Astrocyte of the cerebellum (primary cell): ENCODE results near the gene PKDREJ.

Source experiments
- DNase-seq: peaks from one replicate; pipeline ENCODE4 v3.0.0-alpha.2; 2011; ENCODE audit warnings: low read depth
- H3K4me3 ChIP-seq: 2 replicates; pipeline ENCODE4 v1.5.1; 2011; ENCODE audit warnings: mild to moderate bottlenecking, low read depth, low read length, moderate library complexity
- in situ Hi-C: cut with HindIII; loops from 2 replicates; pipeline ENCODE4 v1.10.0; 2017; ENCODE audit warnings: low sequenced_read_pairs
- TF ChIP-seq, protein P1 (sequence below): IDR thresholded peaks from 2 replicates; pipeline ENCODE4 v1.5.1; 2012; ENCODE audit warnings: low read length, low read depth, moderate library complexity, mild to moderate bottlenecking; ENCODE audit errors: missing control alignments

The PKDREJ gene

DNA sequence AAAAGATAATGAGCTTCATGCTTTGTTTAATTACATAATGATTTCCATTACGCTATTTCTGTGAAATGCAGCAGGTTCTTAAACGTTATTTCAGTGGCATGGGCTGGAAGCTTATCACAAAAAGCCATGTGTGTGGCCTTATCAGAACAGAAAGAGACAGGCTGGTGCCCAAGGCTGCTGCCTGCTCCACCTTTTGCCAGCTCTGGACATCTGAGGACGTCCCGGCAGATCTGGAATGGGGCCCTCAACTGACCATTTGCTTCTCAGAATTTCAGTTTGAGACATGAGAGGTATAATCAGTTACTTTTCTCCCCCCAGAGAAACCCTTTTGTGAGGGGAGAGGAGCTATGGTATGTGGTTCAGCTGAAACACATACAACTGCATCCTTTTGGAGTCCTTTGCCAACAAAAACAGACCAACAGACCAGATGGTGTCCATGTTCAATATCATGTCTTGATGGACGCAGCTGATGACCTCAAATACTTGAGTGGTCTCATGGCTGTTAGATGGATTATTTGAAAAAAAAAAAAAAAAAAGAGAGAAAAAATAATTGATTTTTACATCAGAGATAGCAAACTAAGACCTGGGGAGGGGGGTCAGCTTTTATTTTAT lies 21.6 kb downstream of the PKDREJ start:
- H3K4me3 ChIP-seq = no peak overlapping the region
- DNase-seq = no peak
- in situ Hi-C loops = loop anchor here (5.0 kb wide), 1 partner anchor 94 kb away; no protein-coding TSS in a partner anchor
- TF ChIP-seq, protein P1, sequence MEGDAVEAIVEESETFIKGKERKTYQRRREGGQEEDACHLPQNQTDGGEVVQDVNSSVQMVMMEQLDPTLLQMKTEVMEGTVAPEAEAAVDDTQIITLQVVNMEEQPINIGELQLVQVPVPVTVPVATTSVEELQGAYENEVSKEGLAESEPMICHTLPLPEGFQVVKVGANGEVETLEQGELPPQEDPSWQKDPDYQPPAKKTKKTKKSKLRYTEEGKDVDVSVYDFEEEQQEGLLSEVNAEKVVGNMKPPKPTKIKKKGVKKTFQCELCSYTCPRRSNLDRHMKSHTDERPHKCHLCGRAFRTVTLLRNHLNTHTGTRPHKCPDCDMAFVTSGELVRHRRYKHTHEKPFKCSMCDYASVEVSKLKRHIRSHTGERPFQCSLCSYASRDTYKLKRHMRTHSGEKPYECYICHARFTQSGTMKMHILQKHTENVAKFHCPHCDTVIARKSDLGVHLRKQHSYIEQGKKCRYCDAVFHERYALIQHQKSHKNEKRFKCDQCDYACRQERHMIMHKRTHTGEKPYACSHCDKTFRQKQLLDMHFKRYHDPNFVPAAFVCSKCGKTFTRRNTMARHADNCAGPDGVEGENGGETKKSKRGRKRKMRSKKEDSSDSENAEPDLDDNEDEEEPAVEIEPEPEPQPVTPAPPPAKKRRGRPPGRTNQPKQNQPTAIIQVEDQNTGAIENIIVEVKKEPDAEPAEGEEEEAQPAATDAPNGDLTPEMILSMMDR = no peak

DNA sequence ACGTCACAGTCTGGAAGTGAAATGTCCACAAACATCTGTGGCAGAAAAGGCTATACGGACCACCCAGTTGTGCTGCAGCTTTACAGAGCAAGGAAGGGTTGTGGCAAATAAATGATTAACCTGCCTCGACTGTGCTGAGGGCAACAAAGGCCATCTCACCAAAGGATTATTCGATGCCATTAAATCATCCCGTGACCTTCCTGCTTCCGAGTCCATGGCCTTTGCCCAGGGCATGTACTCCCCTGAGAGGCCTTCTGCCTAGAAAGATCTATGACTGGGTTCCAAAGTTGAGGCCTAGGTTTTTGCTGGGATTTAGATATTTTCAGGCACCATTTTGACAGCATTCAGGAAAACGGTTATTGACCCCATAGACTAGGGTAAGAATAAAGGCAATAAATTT lies 22.2 kb downstream of the PKDREJ start:
- in situ Hi-C loops = loop anchor here (5.0 kb wide), 1 partner anchor 94 kb away; no protein-coding TSS in a partner anchor
- DNase-seq = no peak
- TF ChIP-seq, protein P1 = no peak
- no peak overlapping the region for H3K4me3 ChIP-seq

DNA sequence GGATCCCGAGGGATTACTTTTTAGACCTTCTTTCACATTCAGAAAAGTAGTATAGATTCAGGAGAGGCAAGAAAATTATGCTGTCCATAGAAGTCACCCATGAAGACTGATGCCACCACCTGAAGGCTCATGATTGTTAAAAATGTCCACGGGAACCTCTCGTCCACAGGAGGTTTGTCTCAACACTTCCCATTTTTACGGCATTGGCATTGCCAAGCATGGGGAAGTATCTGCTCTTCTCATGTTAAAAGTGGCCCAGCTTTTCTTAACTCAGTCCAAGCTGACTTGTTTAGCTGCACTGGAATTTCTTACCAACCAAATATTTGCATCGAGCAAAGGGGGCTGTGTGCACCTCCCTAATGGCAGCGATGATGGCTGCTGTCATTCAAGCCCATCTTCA lies 22.6 kb downstream of the PKDREJ start:
- DNase-seq = no peak
- TF ChIP-seq, protein P1 = no peak
- H3K4me3 ChIP-seq = no peak overlapping the region
- in situ Hi-C loops = loop anchor here (5.0 kb wide), 1 partner anchor 93 kb away; no protein-coding TSS in a partner anchor

GRCh38 chr22:46240073-46240472 lies 23.1 kb downstream of the PKDREJ start:
- TF ChIP-seq, protein P1 = no peak
- no peak for DNase-seq
- in situ Hi-C loops = loop anchor here (5.0 kb wide), 1 partner anchor 93 kb away; no protein-coding TSS in a partner anchor
- no peak overlapping the region for H3K4me3 ChIP-seq

GRCh38 chr22:46239261-46240048 lies 23.7 kb downstream of the PKDREJ start:
- in situ Hi-C loops = loop anchor here (5.0 kb wide), 1 partner anchor 92 kb away; no protein-coding TSS in a partner anchor
- no peak overlapping the region for H3K4me3 ChIP-seq
- no peak for DNase-seq
- TF ChIP-seq, protein P1 = no peak

DNA sequence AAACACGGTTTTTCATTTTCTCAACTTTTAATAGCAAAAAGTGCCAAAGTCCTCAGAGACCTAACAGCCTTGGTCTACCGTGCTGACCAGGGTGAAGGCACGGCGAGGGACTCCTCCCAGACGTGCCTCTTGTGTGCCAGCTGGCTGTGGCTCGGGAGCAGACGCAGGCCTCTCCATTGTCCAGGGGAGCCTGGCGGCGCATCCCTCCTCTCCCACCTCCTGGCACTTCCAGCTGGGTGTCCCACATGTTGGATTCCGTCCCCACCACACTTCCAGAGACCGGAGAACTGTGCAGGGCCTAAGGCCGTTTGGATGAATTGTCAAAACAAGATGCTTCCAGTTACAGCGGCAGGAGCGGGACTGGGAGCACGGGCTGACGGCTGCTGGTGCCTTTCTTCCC lies 24.6 kb downstream of the PKDREJ start:
- DNase-seq = no peak
- in situ Hi-C loops = no loop called here
- TF ChIP-seq, protein P1 = no peak
- no peak overlapping the region for H3K4me3 ChIP-seq
